Measurements from ENCODE around the gene CMIP.

DNA sequence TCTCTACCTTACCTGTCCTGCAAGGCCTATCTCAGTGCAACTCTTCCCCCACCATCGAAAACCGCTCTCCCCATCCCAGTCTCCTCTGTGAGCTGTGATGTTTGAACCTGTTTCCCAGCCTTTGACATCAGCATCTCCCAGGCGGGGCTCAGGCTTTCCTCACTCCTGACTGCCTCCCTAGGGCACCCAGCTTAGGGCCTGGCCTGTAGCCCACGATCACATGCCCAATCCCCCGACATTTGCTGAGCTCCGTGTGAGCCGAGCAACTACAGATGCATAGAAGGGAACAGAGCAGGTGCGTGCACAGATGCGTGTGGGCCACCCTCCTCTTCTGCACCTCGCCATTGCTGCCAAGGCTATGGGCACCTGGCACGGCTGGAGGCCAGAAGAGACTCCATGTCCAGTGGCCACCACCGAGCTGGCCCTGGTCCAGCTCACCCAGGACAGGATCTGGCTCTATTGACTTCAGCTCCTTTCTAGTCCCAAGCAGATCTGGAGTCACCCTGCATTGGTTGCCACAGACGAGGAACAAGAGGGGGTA lies 35.5 kb upstream of the CMIP start:
- TF ChIP-seq CTBP1 (IDR thresholded peaks at IDR 0.05; ENCODE audit: borderline replicate concordance) (no peak), BHLHE40 (IDR thresholded peaks at IDR 0.05; ENCODE audit: borderline replicate concordance) (no peak), NFRKB (IDR thresholded peaks at IDR 0.05) (no peak), ARNT (IDR thresholded peaks at IDR 0.05) (no peak), TARDBP (IDR thresholded peaks at IDR 0.05) (no peak), ELF4 (IDR thresholded peaks at IDR 0.05) (no peak), SP1 (IDR thresholded peaks at IDR 0.05) (no peak), L3MBTL2 (conservative IDR thresholded peaks at IDR 0.05) (no peak), SUZ12 (IDR thresholded peaks at IDR 0.05) (no peak), FOXA1 (IDR thresholded peaks at IDR 0.05) (no peak), HDGF (IDR thresholded peaks at IDR 0.05; ENCODE audit: borderline replicate concordance) (no peak)
- TF ChIP-seq, protein P1, sequence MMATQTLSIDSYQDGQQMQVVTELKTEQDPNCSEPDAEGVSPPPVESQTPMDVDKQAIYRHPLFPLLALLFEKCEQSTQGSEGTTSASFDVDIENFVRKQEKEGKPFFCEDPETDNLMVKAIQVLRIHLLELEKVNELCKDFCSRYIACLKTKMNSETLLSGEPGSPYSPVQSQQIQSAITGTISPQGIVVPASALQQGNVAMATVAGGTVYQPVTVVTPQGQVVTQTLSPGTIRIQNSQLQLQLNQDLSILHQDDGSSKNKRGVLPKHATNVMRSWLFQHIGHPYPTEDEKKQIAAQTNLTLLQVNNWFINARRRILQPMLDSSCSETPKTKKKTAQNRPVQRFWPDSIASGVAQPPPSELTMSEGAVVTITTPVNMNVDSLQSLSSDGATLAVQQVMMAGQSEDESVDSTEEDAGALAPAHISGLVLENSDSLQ (IDR thresholded peaks at IDR 0.05), result no peak
